NCI-H2081 treated with DMSO at 0.1 percent for 48 hours (cell line): Measurements from ENCODE around the gene TGFBR3L.
"Not testable (repeated sequence)": the region's sequence is repeated elsewhere in the genome, so short reads cannot be mapped to it uniquely, and the experiment has no call there.

Source experiments
- DNase-seq: peaks from one replicate; lab custom pipeline; 2025; lab: John Stamatoyannopoulos, UW

Gene TGFBR3L

DNA sequence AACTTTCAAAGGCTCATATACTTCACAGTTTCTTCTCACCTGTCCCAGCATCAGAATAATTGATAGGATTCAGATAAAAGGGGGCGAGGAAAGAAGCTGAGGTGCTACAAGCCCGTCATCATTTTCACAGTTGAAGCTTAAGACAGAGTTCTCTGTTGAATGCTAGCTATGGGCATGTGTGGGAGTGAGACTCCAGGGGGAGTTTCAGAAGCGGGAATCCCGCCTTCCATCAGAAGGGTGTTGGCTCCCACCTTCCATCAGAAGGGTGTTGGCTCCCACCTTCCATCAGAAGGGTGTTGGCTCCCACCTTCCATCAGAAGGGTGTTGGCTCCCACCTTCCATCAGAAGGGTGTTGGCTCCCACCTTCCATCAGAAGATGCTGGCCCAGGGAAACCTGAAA, 46.5 kb downstream of the TGFBR3L start:
- DNase-seq, result not testable (repeated sequence)

DNA sequence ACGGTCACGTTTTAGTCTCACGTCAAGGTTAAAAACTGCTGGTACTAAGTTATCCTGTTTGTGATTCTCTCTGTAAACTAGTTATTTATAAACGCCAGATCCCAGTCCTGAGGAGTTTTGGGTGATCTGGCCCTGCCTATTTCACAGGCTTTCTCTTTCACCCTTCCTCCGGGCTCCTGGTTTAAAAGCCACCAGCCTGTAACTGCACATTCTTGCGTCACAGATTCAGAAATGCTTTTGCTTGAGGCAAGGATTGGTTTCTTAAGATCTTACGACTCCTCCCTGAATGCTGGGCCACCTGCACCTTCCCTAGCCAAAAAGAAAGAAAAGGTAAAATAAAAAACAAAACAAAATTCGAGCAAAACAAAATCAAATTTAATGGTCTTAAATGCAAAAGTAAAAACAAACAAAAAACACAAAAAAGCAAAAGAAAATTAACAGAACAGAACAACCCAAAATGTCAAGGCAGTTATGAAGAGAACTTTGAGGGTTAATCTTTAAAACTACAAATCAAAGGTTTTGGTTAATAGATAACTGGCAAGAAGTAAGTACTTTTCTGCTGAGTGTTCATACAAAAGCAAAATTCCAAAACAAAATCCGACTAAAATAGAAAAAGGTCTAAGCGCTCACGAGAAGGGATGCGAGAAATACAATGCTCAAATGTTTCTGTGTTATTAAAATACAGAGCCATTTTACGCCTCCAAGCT, 47.4 kb downstream of the TGFBR3L start:
- no peak for DNase-seq

DNA sequence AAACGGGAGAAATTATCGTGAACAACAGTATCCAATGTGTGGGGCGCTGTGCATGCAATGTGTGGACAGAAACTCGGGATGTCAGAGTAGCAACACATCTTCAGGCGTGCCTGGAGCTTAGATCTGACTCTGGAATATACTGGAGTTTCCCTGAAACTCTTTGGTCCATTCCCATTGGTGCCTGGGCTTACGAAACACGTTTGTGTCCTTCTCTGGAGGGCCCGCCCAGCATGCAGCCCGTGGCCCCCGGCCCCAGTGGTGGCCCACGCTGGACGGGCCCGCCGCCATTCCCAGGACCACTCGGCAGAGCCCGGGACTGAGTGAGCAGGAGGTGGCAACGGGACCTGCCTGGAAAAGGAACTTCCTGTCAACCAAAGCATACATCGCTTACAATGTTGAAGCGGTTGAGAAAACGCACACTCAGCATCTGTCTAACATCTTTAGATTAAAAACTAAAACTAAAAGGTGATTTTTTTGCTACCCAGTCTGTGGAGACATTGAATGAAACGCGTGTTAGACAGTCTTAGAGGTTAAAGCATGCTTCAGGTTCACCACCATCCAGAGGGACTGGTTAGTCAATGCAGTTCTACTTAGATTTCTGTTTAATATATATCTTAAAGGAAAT, 48.1 kb downstream of the TGFBR3L start:
- DNase-seq, result no peak

DNA sequence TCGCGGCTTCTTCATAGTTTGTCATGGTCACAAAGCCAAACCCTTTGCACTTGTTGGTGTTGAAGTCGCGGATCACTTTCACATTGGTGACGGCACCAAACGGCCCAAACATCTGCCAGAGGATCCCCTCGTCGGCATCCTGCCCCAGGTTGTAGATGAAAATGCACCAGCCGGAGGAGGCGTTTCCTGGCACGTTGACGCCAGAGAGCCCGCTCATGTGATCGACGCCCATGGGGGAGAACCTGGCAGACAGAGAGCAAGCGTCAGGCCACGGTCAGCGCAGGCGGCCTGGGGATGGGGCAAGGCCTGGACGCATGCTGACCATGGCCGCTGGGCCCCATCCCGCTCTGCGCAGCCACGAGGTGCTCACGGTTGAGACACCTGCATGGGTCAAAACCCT, 48.9 kb downstream of the TGFBR3L start:
- DNase-seq, result no peak

DNA sequence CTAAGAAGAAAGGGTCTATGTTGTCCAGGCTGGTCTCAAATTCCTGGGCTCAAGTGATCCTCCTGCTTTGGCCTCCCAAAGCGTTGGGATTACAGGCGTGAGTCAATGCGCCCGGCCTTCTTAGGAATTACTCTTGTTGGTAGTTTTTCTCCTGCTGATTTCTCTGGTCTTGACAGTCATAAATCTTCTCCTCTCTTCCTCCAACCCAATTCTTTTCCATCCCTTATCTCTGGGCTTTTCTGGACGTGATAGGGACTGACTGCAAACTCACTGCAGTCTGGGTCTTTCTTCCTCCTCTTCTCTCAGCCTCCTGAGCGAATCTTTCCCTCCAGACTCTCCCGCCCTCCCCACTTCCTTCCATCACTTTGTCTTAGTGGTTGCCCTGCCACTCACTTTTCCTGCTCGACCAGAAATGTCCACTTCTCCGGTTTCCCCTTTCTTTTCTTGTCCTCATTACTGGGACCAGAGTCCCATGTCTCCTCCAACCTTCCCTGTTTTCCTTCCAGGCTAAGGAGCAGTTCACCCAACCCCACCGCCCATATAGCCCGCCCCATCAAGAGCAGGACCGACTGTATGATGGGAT, 50.7 kb downstream of the TGFBR3L start:
- DNase-seq, result no peak

DNA sequence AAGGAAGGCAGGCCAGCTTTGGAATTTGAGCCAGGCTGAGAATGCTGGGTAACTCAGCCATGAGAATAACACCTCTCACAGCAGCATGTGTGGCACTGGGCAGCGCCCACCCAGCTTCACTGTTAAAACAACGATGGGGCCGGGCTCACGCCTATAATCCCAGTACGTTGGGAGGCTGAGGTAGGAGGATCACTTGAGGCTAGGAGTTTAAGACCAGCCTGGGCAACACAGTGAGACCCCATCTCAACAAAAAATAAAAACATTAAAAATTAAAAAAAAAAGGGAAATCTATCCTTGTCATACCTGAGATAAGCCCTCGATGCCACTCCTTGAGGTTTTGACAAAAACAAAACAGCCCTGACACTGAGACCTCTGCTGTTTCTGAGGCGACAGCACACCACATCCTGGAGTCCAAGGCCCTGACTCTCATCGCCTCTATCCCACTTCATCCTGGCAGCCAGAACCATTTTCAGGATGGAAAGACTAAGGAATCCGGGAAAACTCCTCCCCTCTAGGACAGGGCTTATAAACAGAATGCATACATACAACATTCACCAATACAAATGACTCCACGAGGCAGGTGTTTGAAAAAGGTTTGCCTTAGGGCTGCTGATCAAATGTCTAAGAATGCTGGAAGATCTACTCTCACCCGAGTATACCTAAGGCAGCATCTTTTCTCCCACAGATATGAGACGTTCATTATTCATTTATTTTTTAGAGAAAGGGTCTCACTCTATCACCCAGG, 51.5 kb downstream of the TGFBR3L start:
- DNase-seq, result no peak

DNA sequence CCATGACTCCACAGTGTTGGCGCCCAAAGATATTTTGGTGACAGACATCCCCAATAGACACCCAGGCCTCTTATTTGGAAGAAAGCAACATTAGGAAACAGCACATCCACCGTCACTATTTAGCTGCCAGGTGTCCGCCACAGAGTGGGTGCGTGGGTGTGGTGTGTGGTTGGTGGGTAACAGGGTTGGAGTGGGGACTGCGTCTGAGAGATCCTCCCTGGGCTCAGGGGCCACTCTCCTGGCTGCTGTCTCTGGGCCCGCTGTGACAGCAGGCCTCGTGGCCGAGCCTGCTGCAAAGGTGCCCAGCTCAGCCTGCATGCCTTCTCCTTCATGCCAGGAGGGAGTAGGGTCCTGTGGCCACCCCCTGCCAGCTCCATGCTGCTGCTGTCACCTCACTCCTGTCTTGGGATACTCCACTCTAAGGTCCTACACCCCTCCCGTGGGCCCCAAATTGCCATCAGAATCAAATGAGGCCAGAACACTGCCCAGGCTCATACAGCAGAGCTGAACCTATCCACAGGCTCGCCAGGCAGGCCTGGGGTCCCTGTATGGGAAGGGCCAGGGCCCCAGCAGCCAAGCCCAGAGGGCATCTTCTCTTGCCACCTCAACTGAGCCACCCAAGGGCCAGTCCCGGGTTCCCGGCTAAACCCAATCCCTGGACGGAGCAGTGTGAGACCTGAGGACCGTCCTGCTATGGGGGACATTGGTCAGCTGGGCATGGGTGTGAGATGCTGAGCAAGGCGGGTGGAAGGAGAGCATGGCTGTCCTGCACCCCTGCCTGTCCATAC, 53.6 kb downstream of the TGFBR3L start:
- DNase-seq, result no peak
